Brain microvascular endothelial cell (primary cell): Measurements from ENCODE around the gene TAGLN2.
A peak's percentile ranks its signal among the peaks of the same experiment; 100 is the strongest.

Source experiments
- DNase-seq: peaks from one replicate; pipeline ENCODE4 v3.0.0-alpha.2; 2020
- H3K27ac ChIP-seq: fragments of 250-450 bp; sonication (Bioruptor Pico); 2 replicates; pipeline ENCODE4 v1.5.1; 2020; ENCODE audit warnings: mild to moderate bottlenecking, moderate library complexity
- H3K27me3 ChIP-seq: fragments of 250-450 bp; sonication (Bioruptor Pico); replicated peaks from 2 replicates; pipeline ENCODE4 v1.5.1; 2020; ENCODE audit warnings: mild to moderate bottlenecking
- H3K36me3 ChIP-seq: fragments of 250-450 bp; sonication (Bioruptor Pico); replicated peaks from 2 replicates; pipeline ENCODE4 v1.5.1; 2020; ENCODE audit warnings: mild to moderate bottlenecking
- H3K4me3 ChIP-seq: 2 replicates; pipeline ENCODE4 v1.5.1; 2011; ENCODE audit warnings: low read depth, mild to moderate bottlenecking, control low read depth, low read length, moderate library complexity
- in situ Hi-C: cut with HindIII; loops from 2 replicates; pipeline ENCODE4 v1.10.0; 2017; ENCODE audit warnings: low sequenced_read_pairs, low pct_ligation_motif_present
- TF ChIP-seq, protein P1 (sequence below): IDR thresholded peaks from 2 replicates; pipeline ENCODE4 v1.5.1; 2011; ENCODE audit warnings: low read depth, mild to moderate bottlenecking, moderate library complexity, low read length, control low read depth, inconsistent platforms; ENCODE audit errors: missing control alignments

TAGLN2 gene

DNA sequence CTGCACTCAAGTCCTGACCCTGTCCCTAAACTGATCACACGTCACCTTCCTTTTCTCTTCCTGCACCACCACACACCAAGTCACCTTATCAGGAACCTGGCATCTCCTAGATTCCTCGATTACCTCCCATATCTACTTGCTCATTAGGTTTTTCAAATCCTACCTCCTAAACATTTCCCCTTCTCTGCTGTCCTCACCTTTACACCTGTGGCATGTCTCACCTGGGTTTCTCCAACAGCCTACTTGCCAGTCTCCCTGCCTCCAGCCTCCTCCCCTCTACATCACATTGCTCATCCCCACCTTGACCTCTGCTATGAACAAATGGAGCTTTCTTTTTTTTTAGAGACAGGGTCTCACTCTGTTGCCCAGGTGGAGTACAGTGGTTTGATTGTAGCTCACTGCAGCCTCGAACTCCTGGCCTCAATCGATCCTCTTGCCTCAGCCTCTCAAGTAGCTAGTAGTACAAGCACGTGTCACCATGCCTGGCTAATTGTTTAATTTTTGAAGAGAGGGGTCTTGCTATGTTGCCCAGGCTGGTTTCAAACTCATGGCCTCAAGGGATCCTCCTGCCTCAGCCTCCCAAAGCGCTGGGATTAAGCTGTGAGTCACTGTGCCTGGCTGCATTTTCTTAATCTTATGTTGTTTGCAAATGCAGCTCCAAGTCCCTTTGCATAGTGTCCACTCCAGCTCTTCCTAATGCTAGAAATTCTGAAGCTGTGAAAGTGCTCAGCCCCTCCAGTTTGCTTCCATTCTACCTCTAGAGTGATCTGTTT, 13.8 kb upstream of the TAGLN2 start:
- TF ChIP-seq, protein P1, sequence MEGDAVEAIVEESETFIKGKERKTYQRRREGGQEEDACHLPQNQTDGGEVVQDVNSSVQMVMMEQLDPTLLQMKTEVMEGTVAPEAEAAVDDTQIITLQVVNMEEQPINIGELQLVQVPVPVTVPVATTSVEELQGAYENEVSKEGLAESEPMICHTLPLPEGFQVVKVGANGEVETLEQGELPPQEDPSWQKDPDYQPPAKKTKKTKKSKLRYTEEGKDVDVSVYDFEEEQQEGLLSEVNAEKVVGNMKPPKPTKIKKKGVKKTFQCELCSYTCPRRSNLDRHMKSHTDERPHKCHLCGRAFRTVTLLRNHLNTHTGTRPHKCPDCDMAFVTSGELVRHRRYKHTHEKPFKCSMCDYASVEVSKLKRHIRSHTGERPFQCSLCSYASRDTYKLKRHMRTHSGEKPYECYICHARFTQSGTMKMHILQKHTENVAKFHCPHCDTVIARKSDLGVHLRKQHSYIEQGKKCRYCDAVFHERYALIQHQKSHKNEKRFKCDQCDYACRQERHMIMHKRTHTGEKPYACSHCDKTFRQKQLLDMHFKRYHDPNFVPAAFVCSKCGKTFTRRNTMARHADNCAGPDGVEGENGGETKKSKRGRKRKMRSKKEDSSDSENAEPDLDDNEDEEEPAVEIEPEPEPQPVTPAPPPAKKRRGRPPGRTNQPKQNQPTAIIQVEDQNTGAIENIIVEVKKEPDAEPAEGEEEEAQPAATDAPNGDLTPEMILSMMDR: no peak
- Histone ChIP-seq H3K36me3 (no peaks in the 10 kb centered on the region), H3K27me3 (peaks cover under 1% of the 10 kb centered on the region), H3K27ac (no peak overlapping the region), H3K4me3 (no peak overlapping the region)
- in situ Hi-C loops: no loop called here
- no peak for DNase-seq

DNA sequence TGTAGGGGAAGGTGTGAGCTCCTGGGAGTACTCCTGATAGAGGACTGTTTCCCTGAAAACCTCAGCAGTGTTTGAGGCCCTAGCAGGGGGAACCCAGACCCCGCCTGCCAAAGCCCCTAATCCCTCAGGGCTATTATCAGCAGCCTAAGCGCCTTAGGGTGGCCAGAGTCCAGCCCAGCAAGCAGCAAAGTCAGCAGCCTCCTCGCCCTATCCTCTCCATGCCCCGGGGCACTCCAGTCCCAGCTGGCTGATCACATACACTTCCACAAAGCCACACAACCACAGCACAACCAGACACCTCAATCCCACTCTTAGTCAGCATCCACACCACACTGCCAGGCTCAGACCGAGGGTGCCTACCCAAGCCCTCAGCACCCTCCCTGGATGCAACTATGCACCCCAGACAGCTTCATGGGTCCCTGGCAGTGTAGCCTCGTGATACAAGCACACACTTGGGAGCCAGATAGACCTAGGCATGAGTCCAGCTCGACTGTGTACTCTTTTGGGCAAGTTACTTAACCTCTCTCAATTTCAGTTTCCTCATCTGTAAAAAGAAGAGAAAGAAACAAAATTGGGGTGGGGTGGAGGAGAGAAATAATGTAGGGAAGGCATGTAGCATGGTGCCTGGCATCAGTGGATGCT, 13.0 kb upstream of the TAGLN2 start:
- no peak overlapping the region for H3K4me3 ChIP-seq

DNA sequence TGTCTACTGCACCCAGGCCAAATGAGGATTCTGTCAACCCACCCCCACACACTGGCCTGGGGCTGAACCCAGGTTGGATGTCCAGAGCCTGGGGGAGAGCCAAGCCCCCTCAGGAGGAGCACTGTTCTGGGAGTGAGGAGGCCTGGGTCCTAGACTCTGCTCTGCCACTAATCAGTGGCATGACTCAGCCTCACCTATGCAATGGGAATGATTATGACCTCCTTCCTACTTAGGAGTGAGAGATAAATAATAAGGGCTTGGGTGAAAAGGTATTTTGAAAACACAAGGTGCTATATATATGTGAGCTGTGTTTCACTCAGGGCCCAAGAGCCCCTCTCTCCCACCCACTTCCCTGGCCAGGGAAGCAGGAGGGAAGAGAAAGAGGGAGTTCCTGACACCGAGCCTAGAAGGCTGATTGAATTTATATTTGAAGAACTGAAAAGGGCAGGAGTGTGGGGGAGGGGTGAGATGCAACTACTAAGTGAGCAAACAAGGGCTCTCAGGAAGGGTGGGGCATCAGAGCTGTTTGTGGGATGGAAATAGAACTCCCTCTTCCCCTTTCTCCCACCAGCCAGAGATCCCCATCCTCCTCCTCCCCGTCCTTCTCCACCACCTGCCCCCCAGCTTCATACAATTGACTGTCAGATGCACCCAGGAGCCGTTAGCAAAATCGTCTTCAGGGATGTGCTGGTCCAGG, 11.9 kb upstream of the TAGLN2 start:
- H3K27me3 ChIP-seq: no peaks in the 10 kb centered on the region
- no peak overlapping the region for H3K27ac ChIP-seq
- H3K4me3 ChIP-seq: no peak overlapping the region
- no peak for DNase-seq
- TF ChIP-seq, protein P1: no peak
- in situ Hi-C loops: no loop called here
- no peaks in the 10 kb centered on the region for H3K36me3 ChIP-seq

More for the DNA sequence above, 13.0 kb upstream of the TAGLN2 start:
- no peak for DNase-seq
- no peaks in the 10 kb centered on the region for H3K36me3 ChIP-seq
- no peak overlapping the region for H3K27ac ChIP-seq
- no peaks in the 10 kb centered on the region for H3K27me3 ChIP-seq
- in situ Hi-C loops: no loop called here
- TF ChIP-seq, protein P1: no peak

DNA sequence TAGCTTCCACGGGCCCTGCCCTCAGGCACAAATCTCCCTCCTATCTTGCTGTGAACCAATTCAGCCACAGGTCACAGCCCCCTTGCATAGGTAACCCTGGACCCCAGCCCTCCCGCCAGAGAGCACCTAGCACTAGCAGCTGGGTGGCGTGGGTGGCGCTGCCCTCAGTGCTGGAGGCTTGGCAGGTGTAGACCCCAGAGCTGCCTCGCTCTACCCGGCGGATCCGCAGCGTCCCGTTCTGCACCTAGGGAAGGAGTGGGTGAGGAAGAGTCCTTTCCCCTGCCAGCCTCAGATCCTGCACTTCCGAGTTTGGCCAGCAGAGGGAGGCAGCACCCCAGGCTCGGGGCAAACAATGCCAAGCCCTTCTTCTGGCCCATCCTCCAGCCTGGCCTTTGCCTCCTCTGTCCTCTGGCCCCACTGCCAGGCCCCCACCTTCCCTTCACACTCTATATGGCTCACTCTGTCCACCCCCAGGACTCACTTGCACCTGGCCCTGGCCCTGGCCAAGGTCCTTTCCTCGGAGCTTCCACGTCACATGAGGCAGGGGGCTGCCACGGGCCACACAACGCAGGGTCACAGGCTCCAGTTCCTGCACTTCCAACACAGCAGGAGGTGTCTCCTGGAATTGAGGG, 11.1 kb upstream of the TAGLN2 start:
- Histone ChIP-seq H3K4me3 (no peak overlapping the region), H3K27me3 (no peaks in the 10 kb centered on the region), H3K36me3 (no peaks in the 10 kb centered on the region), H3K27ac (no peak overlapping the region)
- TF ChIP-seq, protein P1: peak; percentile 98
- DNase-seq: no peak
- in situ Hi-C loops: no loop called here

DNA sequence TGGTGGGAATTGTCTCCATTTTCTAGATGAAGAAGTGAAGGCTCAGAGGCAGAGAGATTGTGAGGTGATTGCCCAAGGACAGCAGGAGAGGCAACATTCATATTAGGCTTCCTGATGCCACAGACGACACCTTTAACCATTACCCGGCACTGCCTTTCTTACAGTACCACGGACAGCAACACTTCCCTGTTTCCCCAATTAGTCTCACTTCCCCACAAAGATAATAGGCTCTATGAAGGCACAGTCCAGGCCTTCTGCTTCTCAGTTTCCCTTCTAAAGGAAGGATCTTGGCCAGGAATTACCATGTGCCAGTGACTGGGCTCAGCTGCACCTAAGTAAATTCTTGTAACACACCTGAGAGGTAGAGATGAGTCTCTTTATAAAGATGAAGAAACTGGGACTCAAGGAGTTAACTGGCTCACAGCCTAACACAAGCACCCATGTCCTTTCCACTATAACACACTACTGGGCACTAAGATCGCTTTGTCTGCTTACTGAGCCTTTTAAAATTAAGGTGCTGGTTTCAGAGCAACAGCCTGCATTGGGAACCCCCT, 10.5 kb upstream of the TAGLN2 start:
- Histone ChIP-seq H3K27me3 (no peaks in the 10 kb centered on the region), H3K4me3 (no peak overlapping the region), H3K36me3 (no peaks in the 10 kb centered on the region), H3K27ac (no peak overlapping the region)
- TF ChIP-seq, protein P1: no peak
- in situ Hi-C loops: no loop called here
- no peak for DNase-seq
